ENCODE results near the gene CELF5. TPM values are rescaled to one million over a fixed set of nuclear protein-coding genes. Genes with fewer than 3 reads are reported as not detected.

Gene CELF5
- total RNA-seq, 2 donors from 2014 or later: 0.36 to 0.80 TPM

DNA sequence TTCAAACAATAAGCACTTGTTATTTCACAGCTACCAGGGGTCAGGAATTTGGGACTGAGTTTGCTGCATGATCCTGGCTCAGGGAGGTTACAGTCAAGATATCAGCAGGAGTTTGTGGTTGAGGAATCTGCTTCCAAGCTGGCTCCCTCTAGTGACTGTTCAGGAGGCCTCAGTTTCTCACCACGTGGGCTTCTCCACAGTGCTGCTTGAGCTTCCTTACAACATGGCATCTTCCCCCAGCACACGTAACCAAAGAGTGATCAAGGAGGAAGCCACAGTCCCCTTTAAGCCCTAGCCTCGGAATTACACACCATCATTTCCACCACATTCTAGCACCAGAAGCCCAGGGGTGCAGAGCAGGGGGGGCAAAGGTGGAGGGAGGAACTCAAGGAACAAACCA, 28.8 kb downstream of the CELF5 start:
- Histone ChIP-seq H3K36me3 (no peaks in the 10 kb centered on the region), H3K9me3 (no peaks in the 10 kb centered on the region), H3K27me3 (replicated peaks; ENCODE audit: insufficient read depth) (no peaks in the 10 kb centered on the region), H3K4me1 (replicated peaks) (no peaks in the 10 kb centered on the region), H3K4me3 (no peak overlapping the region), H3K27ac (no peak overlapping the region)
- TF ChIP-seq, protein P1, sequence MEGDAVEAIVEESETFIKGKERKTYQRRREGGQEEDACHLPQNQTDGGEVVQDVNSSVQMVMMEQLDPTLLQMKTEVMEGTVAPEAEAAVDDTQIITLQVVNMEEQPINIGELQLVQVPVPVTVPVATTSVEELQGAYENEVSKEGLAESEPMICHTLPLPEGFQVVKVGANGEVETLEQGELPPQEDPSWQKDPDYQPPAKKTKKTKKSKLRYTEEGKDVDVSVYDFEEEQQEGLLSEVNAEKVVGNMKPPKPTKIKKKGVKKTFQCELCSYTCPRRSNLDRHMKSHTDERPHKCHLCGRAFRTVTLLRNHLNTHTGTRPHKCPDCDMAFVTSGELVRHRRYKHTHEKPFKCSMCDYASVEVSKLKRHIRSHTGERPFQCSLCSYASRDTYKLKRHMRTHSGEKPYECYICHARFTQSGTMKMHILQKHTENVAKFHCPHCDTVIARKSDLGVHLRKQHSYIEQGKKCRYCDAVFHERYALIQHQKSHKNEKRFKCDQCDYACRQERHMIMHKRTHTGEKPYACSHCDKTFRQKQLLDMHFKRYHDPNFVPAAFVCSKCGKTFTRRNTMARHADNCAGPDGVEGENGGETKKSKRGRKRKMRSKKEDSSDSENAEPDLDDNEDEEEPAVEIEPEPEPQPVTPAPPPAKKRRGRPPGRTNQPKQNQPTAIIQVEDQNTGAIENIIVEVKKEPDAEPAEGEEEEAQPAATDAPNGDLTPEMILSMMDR (IDR thresholded peaks at IDR 0.05): no peak
- TF ChIP-seq POLR2A (IDR thresholded peaks at IDR 0.05): no peak
- TF ChIP-seq POLR2AphosphoS5 (IDR thresholded peaks at IDR 0.05): no peak
- intact Hi-C loops (cut with DNase I): no loop called here
- DNase-seq (ENCODE audit: low spot score): no peak
- WGBS: 73% methylated on average over 3 of the region's 3 CpGs

DNA sequence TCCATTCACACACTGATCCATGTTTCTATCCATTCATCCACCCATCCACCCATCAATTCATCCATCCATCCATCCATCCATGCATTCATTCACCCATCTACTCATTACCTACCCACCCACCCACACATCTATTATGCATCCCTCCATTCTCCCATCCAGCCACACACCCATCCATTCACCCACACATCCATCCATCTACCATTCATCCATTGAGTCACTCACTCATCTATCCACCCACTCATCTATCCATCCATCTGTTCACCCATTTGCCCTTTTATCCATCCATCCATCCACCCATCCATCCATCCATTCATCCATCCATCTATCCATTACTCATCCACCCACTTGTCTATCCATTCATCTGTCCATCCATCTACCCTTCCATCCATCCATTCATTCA, 30.1 kb downstream of the CELF5 start:
- intact Hi-C loops (cut with DNase I): no loop called here
- Histone ChIP-seq H3K27ac (no peak overlapping the region), H3K9me3 (no peaks in the 10 kb centered on the region), H3K4me1 (replicated peaks) (no peaks in the 10 kb centered on the region), H3K36me3 (no peaks in the 10 kb centered on the region), H3K27me3 (replicated peaks; ENCODE audit: insufficient read depth) (no peaks in the 10 kb centered on the region), H3K4me3 (no peak overlapping the region)
- no peak for DNase-seq (ENCODE audit: low spot score)
- TF ChIP-seq POLR2A (IDR thresholded peaks at IDR 0.05): no peak
- no peak for TF ChIP-seq POLR2AphosphoS5 (IDR thresholded peaks at IDR 0.05)
- TF ChIP-seq, protein P1 (IDR thresholded peaks at IDR 0.05): no peak

DNA sequence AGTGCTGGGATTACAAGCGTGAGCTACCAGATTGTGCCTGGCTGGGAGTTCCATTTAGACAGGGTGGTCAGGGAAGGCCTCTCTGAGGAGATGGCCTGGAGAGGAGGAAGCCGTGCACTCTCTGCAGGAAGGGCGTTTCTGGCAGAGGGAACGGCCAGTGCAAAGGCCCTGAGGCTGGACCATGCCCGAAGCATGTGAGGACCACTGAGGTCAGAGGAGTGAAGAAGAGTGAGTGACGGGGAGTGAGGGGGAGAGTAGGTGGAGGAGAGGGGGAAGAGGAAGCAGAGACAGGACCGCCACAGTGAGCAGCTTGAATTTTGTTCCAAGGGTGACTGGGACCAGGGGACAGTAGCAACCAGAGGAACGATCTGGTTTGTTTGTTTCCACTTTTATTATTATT, 32.6 kb downstream of the CELF5 start:
- no peaks in the 10 kb centered on the region for H3K36me3 ChIP-seq
- H3K9me3 ChIP-seq: no peaks in the 10 kb centered on the region
- DNase-seq (ENCODE audit: low spot score): no peak
- H3K4me3 ChIP-seq: no peak overlapping the region
- H3K4me1 ChIP-seq (replicated peaks): no peaks in the 10 kb centered on the region
- no peak for TF ChIP-seq POLR2A (IDR thresholded peaks at IDR 0.05)
- no peak for TF ChIP-seq POLR2AphosphoS5 (IDR thresholded peaks at IDR 0.05)
- TF ChIP-seq, protein P1 (IDR thresholded peaks at IDR 0.05): no peak
- intact Hi-C loops (cut with DNase I): no loop called here
- no peak overlapping the region for H3K27ac ChIP-seq
- WGBS: 90% methylated on average over 8 of the region's 8 CpGs
- H3K27me3 ChIP-seq (replicated peaks; ENCODE audit: insufficient read depth): no peaks in the 10 kb centered on the region

DNA sequence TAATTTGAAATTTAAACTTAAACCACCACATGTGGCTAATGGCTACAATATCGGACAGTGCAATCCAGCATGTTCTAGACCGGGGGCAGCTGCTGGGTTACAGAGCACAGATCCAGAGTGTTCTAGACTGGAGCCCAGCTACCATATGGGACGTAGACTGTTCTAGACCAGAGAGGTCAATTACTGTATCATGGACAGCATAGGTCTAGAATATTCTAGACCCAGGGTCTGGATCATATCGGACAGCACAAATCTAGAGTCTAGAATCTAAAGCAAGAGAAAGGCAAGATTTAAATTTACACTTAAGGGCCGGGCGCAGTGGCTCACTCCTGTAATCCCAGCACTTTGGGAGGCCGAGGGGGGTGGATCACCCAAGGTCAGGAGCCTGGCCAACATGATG, 37.9 kb downstream of the CELF5 start:
- Histone ChIP-seq H3K27me3 (replicated peaks; ENCODE audit: insufficient read depth) (no peaks in the 10 kb centered on the region), H3K36me3 (no peaks in the 10 kb centered on the region), H3K27ac (no peak overlapping the region), H3K4me3 (no peak overlapping the region), H3K9me3 (no peaks in the 10 kb centered on the region), H3K4me1 (replicated peaks) (no peaks in the 10 kb centered on the region)
- intact Hi-C loops (cut with DNase I): no loop called here
- TF ChIP-seq POLR2AphosphoS5 (IDR thresholded peaks at IDR 0.05): no peak
- TF ChIP-seq, protein P1 (IDR thresholded peaks at IDR 0.05): no peak
- TF ChIP-seq POLR2A (IDR thresholded peaks at IDR 0.05): no peak
- DNase-seq (ENCODE audit: low spot score): no peak
- WGBS: 93% methylated on average over 7 of the region's 7 CpGs

DNA sequence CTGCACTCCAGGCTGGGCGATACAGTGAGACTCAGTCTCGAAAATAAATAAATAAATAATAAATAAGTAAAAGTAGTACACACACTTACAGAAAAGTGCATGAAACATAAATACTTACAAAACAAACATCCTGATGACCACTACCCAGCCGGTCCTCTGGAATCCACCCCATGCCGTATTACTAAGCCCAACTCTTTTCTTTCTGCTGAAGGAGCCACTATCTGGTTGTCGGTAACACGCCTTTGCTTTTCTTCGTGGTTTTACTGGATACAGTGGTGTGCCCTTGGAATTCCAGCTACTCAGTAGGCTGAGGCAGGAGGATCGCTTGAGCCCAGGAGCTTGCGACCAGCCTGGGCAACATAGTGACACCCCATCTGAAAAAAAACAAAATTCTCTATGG, 39.4 kb downstream of the CELF5 start:
- Histone ChIP-seq H3K36me3 (no peaks in the 10 kb centered on the region), H3K27me3 (replicated peaks; ENCODE audit: insufficient read depth) (no peaks in the 10 kb centered on the region), H3K27ac (no peak overlapping the region), H3K9me3 (no peaks in the 10 kb centered on the region), H3K4me1 (replicated peaks) (no peaks in the 10 kb centered on the region), H3K4me3 (no peak overlapping the region)
- no peak for DNase-seq (ENCODE audit: low spot score)
- TF ChIP-seq, protein P1 (IDR thresholded peaks at IDR 0.05): no peak
- TF ChIP-seq POLR2A (IDR thresholded peaks at IDR 0.05): no peak
- no peak for TF ChIP-seq POLR2AphosphoS5 (IDR thresholded peaks at IDR 0.05)
- intact Hi-C loops (cut with DNase I): no loop called here
- WGBS: 86% methylated on average over 9 of the region's 9 CpGs
